ENCODE measurements around the gene C1QL4.
A peak's percentile ranks its signal among the peaks of the same experiment; 100 is the strongest.
"Not testable (repeated sequence)": the region's sequence is repeated elsewhere in the genome, so short reads cannot be mapped to it uniquely, and the experiment has no call there.

The C1QL4 gene

GRCh38 chr12:49322367-49322707 lies 14.7 kb downstream of the C1QL4 start:
- no peak for DNase-seq (ENCODE audit: low read depth)

DNA sequence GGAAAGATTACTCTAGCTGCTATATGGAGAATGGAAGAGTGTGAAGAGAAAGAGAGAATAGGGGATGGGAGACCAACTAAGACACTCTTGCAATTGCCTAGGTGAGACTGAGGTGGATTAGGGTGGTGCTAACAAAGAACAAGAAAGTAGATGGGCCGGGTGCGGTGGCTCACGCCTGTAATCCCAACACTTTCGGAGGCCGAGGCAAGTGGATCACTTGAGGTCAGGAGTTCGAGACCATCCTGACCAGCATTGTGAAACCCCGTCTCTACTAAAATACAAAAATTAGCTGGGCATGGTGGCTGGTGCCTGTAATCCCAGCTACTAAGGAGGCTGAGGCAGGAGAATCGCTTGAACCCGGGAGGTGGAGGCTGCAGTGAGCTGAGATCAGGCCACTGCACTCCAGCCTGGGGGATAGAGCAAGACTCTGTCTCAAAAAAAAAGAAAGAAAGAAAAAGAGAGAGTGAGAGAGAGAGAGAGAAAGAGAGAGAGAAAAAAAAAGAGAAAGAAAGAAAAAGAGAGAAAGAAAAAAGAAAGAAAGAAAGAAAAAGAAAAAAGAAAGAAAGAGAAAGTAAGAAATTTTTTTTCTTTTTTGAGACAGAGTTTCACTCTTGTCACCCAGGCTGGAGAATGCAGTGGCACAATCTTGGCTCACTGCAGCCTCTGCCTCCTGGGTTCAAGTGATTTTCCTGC lies 16.4 kb downstream of the C1QL4 start:
- not testable (repeated sequence) for DNase-seq (ENCODE audit: low read depth); H3K4me3 ChIP-seq (ENCODE audit: control insufficient read depth, low read depth, low read length)

More at GRCh38 chr12:49322367-49322707, 14.7 kb downstream of the C1QL4 start:
- peak overlapping the region; percentile 94 for H3K4me3 ChIP-seq (ENCODE audit: control insufficient read depth, low read depth, low read length)
- no peak for TF ChIP-seq CTCF (conservative IDR thresholded peaks at IDR 0.05; ENCODE audit: control insufficient read depth, insufficient read depth, low read depth, low read length)

DNA sequence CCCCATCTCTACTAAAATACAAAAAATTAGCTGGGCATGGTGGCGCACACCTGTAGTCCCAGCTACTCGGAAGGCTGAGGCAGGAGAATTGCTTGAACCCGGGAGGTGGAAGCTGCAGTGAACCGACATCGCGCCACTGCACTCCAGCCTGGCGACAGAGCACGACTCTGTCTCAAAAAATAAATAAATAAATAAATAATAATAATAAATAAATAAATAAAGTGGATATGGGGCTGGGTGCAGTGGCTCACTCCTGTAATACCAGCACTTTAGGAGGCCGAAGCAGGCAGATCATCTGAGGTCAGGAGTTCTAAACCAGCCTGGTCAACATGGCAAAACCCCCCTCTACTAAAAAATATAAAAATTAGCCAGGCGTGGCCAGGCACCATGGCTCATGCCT lies 19.9 kb downstream of the C1QL4 start:
- not testable (repeated sequence) for H3K4me3 ChIP-seq (ENCODE audit: control insufficient read depth, low read depth, low read length); DNase-seq (ENCODE audit: low read depth)

DNA sequence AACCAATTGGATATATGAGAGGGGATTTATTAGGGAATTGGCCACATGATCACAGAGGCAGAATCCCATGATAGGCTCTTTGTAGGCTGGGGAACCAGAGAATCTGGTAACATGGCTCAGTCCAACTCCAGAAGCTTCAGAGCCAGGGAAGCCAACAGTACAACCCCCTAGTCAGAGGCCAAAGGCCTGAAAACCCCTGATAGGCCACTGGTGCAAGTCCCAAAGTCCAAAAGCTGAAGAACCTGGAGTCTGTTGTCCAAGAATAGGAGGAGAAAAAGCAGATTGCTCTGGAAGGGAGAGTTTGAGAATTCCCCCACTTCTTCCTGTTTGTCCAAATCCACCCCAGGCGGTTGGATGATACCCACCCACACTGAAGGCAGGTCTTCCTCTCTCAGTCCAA lies 22.2 kb downstream of the C1QL4 start:
- no peak for TF ChIP-seq CTCF (conservative IDR thresholded peaks at IDR 0.05; ENCODE audit: control insufficient read depth, insufficient read depth, low read depth, low read length)
- H3K4me3 ChIP-seq (ENCODE audit: control insufficient read depth, low read depth, low read length), result no peak overlapping the region
- DNase-seq (ENCODE audit: low read depth), result no peak

DNA sequence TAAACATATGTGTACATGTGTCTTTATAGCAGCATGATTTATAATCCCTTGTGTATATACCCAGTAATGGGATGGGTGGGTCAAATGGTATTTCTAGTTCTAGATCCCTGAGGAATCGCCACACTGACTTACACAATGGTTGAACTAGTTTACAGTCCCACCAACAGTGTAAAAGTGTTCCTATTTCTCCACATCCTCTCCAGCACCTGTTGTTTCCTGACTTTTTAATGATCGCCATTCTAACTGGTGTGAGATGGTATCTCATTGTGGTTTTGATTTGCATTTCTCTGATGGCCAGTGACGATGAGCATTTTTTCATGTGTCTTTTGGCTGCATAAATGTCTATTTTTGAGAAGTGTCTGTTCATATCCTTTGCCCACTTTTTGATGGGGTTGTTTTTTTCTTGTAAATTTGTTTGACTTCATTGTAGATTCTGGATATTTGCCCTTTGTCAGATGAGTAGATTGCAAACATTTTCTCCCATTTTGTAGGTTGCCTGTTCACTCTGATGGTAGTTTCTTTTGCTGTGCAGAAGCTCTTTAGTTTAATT lies 26.5 kb downstream of the C1QL4 start:
- not testable (repeated sequence) for DNase-seq (ENCODE audit: low read depth); H3K4me3 ChIP-seq (ENCODE audit: control insufficient read depth, low read depth, low read length)

DNA sequence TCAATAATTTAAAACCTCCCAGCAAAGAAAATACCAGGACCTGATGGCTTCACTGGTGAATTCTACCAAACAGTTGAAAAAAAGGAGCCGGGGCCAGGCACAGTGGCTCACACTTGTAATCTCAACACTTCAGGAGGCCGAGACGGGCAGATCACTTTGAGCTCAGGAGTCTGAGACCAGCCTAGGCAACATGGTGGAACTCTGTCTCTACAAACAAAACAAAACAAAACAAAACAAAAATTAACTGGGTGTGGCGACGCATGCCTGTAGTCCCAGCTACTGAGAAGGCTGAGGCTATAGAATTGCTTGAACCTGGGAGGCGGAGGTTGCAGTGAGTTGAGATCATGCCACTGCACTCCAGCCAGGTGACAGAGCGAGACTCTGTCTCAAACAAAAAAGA lies 27.6 kb downstream of the C1QL4 start:
- DNase-seq (ENCODE audit: low read depth), result no peak
- H3K4me3 ChIP-seq (ENCODE audit: control insufficient read depth, low read depth, low read length), result no peak overlapping the region
- TF ChIP-seq CTCF (conservative IDR thresholded peaks at IDR 0.05; ENCODE audit: control insufficient read depth, insufficient read depth, low read depth, low read length), result no peak

GRCh38 chr12:49305762-49306510 lies 31.1 kb downstream of the C1QL4 start:
- DNase-seq (ENCODE audit: low read depth), result no peak
- no peak overlapping the region for H3K4me3 ChIP-seq (ENCODE audit: control insufficient read depth, low read depth, low read length)
- TF ChIP-seq CTCF (conservative IDR thresholded peaks at IDR 0.05; ENCODE audit: control insufficient read depth, insufficient read depth, low read depth, low read length), result no peak

DNA sequence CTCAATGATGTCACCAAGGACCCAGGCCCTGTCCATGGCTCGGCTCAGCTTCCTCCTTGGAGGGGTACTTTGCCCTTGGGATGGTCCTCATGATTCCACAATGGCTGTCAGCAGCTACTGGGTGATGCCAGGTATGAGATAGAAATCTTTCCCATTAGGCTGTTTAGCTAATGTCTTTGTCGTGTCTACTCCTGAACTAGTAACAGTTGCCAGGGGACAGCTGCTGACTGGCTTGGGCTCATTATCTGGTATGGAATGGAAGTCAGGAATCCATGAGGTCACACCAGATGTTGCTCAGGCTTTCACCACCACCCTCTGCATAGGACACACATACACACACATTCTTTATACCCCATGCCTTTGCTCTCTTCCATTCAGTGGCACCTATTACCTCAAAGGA lies 32.8 kb downstream of the C1QL4 start:
- DNase-seq (ENCODE audit: low read depth), result peak; percentile 41
- no peak overlapping the region for H3K4me3 ChIP-seq (ENCODE audit: control insufficient read depth, low read depth, low read length)
- no peak for TF ChIP-seq CTCF (conservative IDR thresholded peaks at IDR 0.05; ENCODE audit: control insufficient read depth, insufficient read depth, low read depth, low read length)
